PC-3 (cell line): Measurements from ENCODE around the gene NTN4.

ENCODE experiments used
- EZH2 ChIP-seq: fragments of 300-600 bp; sonication (generic); IDR thresholded peaks from one replicate; pipeline ENCODE4 v1.6.1; 2017; ENCODE audit warnings: antibody characterized with exemption, mild to moderate bottlenecking, low read length; ENCODE audit not compliant: unreplicated experiment
- EZH2phosphoT487 ChIP-seq: fragments of 300-600 bp; sonication (generic); IDR thresholded peaks from 2 replicates; pipeline ENCODE4 v1.6.1; 2018; ENCODE audit warnings: mild to moderate bottlenecking, antibody characterized with exemption, low read length, borderline replicate concordance
- TF ChIP-seq, protein P1 (sequence below): fragments of 300-600 bp; sonication (generic); conservative IDR thresholded peaks from 2 replicates; pipeline ENCODE4 v1.5.1; 2017; ENCODE audit warnings: antibody characterized with exemption, low read depth, mild to moderate bottlenecking, low read length

DNA sequence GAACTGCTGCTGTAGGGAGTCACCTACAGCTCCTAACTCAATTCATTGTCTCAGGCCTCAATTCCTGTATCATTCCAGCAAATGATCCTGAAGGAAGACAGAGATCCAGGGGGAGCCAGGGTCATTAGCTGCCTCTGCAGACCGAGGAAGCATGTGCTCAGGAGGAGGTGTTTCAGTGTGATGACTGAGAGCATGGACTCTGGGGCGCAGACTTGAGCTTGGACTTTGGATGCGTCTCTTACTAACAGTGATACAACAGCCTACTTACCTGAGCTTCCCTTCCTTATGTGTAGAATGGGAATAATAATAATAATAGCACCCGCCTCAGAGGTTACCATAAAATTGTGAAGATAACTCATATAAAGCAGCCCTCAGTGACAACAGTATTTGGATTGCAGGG lies 147.3 kb downstream of the NTN4 start:
- no peak for TF ChIP-seq EZH2
- TF ChIP-seq, protein P1, sequence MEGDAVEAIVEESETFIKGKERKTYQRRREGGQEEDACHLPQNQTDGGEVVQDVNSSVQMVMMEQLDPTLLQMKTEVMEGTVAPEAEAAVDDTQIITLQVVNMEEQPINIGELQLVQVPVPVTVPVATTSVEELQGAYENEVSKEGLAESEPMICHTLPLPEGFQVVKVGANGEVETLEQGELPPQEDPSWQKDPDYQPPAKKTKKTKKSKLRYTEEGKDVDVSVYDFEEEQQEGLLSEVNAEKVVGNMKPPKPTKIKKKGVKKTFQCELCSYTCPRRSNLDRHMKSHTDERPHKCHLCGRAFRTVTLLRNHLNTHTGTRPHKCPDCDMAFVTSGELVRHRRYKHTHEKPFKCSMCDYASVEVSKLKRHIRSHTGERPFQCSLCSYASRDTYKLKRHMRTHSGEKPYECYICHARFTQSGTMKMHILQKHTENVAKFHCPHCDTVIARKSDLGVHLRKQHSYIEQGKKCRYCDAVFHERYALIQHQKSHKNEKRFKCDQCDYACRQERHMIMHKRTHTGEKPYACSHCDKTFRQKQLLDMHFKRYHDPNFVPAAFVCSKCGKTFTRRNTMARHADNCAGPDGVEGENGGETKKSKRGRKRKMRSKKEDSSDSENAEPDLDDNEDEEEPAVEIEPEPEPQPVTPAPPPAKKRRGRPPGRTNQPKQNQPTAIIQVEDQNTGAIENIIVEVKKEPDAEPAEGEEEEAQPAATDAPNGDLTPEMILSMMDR: no peak
- no peak for TF ChIP-seq EZH2phosphoT487
